GM15510 (cell line): ENCODE results near the gene ANO8.

Experiments
- POLR2A ChIP-seq: IDR thresholded peaks from 3 replicates; pipeline ENCODE4 v1.6.1; 2011; ENCODE audit warnings: borderline replicate concordance; ENCODE audit not compliant: insufficient read length; ENCODE audit errors: extremely low read depth

Gene ANO8

GRCh38 chr19:17326595-17326966, 8.1 kb downstream of the ANO8 start:
- no peak for TF ChIP-seq POLR2A

- TF ChIP-seq POLR2A = no peak
Observed at GRCh38 chr19:17325881-17326594, 8.6 kb downstream of the ANO8 start.

DNA sequence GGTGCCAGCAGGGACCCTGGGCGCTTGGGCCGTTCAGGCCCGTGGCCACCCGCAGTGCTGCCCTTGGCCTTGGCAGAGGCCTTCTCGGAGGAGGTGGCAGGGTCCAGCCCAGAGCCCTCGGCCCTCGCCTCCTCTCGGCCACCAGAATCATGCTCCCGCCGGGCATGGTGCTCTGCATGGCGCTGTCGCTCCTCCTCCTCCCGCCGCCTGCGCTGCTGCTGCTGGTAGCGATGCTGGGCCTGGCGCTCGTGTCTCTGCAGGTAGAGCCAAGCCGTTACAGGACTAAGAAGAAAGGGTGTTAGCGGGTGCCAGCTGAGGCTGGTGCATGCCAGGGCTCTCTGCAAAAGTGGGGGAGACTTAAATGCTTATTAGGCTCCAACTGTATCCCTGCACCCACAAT, 9.5 kb downstream of the ANO8 start:
- TF ChIP-seq POLR2A = no peak

DNA sequence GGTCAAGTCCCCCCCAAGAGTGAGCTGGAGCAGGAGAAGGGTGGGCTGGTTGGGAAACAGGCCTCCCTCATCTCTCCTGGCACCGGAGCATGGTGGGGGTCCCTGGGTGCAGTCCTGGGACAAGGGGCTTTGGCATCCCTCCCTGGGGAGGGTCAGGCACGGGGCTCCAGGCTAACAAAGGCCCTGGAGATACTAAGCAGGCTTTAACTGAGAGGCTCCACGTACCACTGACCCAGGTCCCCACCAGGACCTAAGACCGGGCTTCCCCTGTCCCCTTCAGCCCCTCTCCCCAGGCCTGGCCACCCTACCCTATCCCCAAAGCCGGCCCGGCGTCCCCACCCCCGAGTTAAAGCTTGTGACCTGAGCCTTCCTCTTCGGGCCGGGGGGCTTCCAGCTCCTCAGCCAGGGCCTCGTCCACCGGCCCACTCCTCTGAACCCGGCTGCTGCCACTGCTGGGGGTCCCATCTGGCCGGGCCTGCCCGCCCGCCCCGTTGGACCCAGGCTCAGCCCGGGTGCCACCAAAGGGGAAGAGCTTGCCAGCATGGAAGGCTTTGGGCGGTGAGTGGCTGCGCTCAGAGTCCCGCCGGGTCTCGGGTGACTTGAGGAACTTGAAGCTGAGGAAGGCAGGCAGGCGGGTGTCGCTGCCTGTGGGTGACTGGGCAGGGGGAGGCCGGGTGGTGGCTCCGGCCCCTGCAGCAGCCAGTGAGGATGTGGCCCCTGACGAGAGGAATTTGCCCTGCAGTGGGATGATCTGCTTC, 10.1 kb downstream of the ANO8 start:
- no peak for TF ChIP-seq POLR2A

DNA sequence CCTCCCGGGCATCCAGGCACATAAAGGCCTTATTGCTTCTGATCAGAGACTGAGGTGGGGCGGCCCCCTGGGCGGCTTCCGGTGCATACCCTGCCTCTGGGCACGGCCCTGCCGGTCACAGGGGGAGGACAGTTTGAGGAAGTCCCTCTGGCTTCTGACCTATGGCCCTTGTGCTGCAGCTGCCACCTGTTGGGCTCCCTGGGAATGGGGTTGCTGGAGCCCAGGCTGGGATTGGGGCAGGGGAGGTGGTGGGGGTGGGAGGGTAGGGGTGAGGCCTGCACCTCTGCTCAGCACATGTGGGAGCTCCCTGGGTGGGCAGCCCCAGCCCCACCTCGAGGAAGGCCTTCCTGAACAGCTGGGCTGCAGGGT, 10.7 kb downstream of the ANO8 start:
- no peak for TF ChIP-seq POLR2A

DNA sequence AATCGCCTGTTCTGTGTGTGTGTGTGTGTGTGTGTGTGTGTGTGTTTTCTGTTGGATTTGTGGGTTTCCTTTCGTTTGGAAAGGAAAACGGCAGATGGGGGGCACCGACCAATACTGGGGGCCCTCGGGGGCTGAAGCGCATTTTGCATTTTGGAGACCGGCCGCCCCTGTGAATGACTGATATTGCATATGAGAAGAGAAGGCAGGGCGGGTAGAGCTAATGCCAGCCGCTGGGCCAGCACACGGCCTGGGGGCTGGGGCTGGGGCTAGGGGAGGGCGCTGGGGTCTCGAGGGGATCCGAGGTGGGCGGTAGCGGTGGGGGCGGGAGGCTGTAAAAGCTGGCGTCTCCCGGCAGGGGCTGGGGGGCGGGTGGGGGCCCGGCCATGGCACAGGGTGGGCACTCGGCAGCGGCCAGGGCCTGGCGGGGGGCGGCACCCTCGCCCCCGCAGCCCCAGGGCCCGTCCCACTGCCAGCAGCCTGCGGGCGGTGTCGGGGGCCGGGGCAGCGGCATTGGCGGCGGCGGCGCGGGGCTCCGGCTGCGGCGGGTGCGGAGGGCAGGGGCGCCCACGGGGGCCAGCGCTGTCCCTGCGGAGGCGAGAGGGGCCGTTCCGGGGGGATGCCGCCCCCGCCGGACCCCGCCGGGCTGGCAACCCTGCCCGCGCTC, 11.2 kb downstream of the ANO8 start:
- TF ChIP-seq POLR2A = no peak

- TF ChIP-seq POLR2A = no peak
Observed at GRCh38 chr19:17322854-17323253, 11.8 kb downstream of the ANO8 start.

GRCh38 chr19:17321655-17322489, 12.8 kb downstream of the ANO8 start:
- no peak for TF ChIP-seq POLR2A

DNA sequence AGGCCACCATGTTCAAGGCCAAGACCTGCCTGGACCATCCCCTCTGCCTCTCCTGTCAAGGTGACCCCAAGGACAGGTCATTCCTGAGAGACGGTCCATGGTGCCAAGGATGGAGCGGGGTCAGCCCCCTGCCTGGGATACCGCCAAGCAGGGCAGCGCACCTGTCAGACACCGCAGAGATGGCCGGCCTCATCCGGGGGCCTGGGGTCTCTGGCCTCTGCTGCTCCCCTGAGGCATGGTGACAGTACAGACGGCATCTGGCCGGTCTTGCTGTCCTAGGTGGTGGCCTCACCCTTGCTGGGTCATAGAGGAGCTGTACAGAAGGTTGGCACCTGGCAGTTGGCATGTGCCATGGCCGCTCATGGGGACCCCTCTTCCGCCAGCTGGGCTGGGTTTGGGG, 14.2 kb downstream of the ANO8 start:
- no peak for TF ChIP-seq POLR2A

- no peak for TF ChIP-seq POLR2A
Observed at GRCh38 chr19:17319473-17320238, 15.0 kb downstream of the ANO8 start.

GRCh38 chr19:17318966-17319365, 15.7 kb downstream of the ANO8 start:
- TF ChIP-seq POLR2A = no peak

DNA sequence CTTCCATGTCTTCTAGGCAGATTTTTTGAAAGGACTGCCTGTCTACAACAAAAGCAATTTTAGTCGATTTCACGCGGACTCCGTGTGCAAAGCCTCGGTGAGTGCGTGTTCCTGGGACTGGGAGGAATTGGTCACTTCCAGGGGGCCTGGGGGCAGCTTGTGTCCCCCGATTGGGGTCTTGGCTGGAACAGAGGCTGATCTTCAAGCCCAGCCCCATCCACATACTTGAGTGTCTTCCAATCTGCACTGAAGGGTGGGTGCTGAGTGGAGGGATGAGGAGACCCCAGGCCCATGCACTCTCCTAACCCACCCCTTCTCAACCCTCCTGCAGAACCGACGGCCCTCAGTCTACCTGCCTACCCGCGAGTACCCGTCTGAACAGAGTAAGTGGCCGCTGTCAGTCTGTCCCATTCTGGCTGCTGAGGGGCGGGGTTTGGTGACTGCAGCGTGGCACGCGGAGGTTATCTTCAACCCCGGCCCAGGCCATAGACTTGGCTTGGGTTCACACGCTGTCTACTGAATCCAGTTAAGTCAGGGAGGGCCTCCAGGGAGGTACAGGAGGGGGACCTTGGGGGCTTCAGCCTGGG, 20.6 kb downstream of the ANO8 start:
- no peak for TF ChIP-seq POLR2A

- no peak for TF ChIP-seq POLR2A
Observed at GRCh38 chr19:17312189-17313113, 22.2 kb downstream of the ANO8 start.
